A673 (cell line): ENCODE results near the gene VAV1. TPM values are rescaled to one million over a fixed set of nuclear protein-coding genes. Genes with fewer than 3 reads are reported as not detected.

Source experiments
- BruUV-seq: library from RNA; stranded (reverse); fragments of 400-500 nt; replicated peaks from 2 replicates; lab custom pipeline; 2021; lab: Mats Ljungman, UMichigan
- CTCF ChIA-PET: fragments of 300-600 bp; sonication (Branson Sonifier 250); formaldehyde crosslinking; loops from one replicate; lab custom pipeline; 2022; ENCODE audit warnings: antibody characterized with exemption; lab: Charles Lee
- POLR2A ChIA-PET: fragments of 300-600 bp; sonication (Branson Sonifier 250); formaldehyde crosslinking; loops from one replicate; lab custom pipeline; 2022; ENCODE audit warnings: antibody characterized with exemption; ENCODE audit not compliant: low non-redundant PET; lab: Charles Lee
- DNase-seq: peaks from one replicate; pipeline ENCODE4 v3.0.0-alpha.2; 2015; ENCODE audit warnings: low spot score
- H3K27ac ChIP-seq: fragments of 200-600 bp; sonication (generic); 2 replicates; pipeline ENCODE4 v1.5.1; 2016; ENCODE audit warnings: mixed run types, low read depth, mild to moderate bottlenecking, mixed read lengths, antibody characterized with exemption, low read length; ENCODE audit not compliant: poor library complexity, severe bottlenecking
- H3K27me3 ChIP-seq: fragments of 200-600 bp; sonication (generic); replicated peaks from 2 replicates; pipeline ENCODE4 v1.6.1; 2017; ENCODE audit warnings: mixed run types, low read depth, mild to moderate bottlenecking, mixed read lengths, antibody characterized with exemption, low read length; ENCODE audit not compliant: insufficient read depth, poor library complexity
- H3K36me3 ChIP-seq: fragments of 200-600 bp; sonication (generic); 2 replicates; pipeline ENCODE4 v1.6.1; 2016; ENCODE audit warnings: mixed run types, mild to moderate bottlenecking, mixed read lengths, antibody characterized with exemption, low read length; ENCODE audit not compliant: insufficient read depth, poor library complexity, severe bottlenecking
- H3K4me1 ChIP-seq: fragments of 200-600 bp; sonication (generic); 2 replicates; pipeline ENCODE4 v1.6.1; 2017; ENCODE audit warnings: mixed run types, mild to moderate bottlenecking, mixed read lengths, antibody characterized with exemption, low read length; ENCODE audit not compliant: insufficient read depth, poor library complexity, severe bottlenecking
- H3K4me3 ChIP-seq: fragments of 200-600 bp; sonication (generic); 2 replicates; pipeline ENCODE4 v1.5.1; 2016; ENCODE audit warnings: low read depth, mixed run types, mild to moderate bottlenecking, mixed read lengths, low read length; ENCODE audit not compliant: poor library complexity, severe bottlenecking
- H3K9me3 ChIP-seq: fragments of 200-600 bp; sonication (generic); 2 replicates; pipeline ENCODE4 v1.6.1; 2016; ENCODE audit warnings: mixed run types, low read depth, mild to moderate bottlenecking, mixed read lengths, antibody characterized with exemption, low read length; ENCODE audit not compliant: poor library complexity, severe bottlenecking
- CTCF ChIP-seq: fragments of 300-800, 200-600 bp; sonication (generic); conservative IDR thresholded peaks from 2 replicates; pipeline ENCODE4 v1.5.1; 2017; ENCODE audit warnings: low read depth, mild to moderate bottlenecking, antibody characterized with exemption, low read length, moderate library complexity, mixed read lengths
- EZH2 ChIP-seq: fragments of 200-600 bp; sonication (generic); IDR thresholded peaks from 2 replicates; pipeline ENCODE4 v1.6.1; 2017; ENCODE audit warnings: borderline replicate concordance, low read depth, mild to moderate bottlenecking, mixed read lengths, antibody characterized with exemption, low read length; ENCODE audit not compliant: poor library complexity, severe bottlenecking
- intact Hi-C: fragments of 100-400 bp; cut with micrococcal nuclease; formaldehyde crosslinking; loops from one replicate; pipeline ENCODE4 v1.10.0; 2022; ENCODE audit not compliant: unreplicated experiment
- total RNA-seq: library from RNA; stranded (reverse); gene quantifications from 2 replicates; pipeline ENCODE4 v1.2.3, GENCODE V29; 2021

VAV1 gene
- total RNA-seq, 1 experiment from 2014 or later: 51.6 TPM

GRCh38 chr19:6813659-6814058 is 41.2 kb downstream of the VAV1 start:
- H3K36me3 ChIP-seq: no peaks in the 10 kb centered on the region
- TF ChIP-seq EZH2 (no peak), CTCF (no peak)
- intact Hi-C loops: no loop called here
- no TSS peak for BruUV-seq
- no peak overlapping the region for H3K27ac ChIP-seq
- no peaks in the 10 kb centered on the region for H3K27me3 ChIP-seq
- ChIA-PET CTCF (interaction anchor here (0.6 kb wide), 1 partner anchor 32 kb away, joined by 4 read pairs; no protein-coding TSS in a partner anchor), POLR2A (no interaction called here)
- H3K4me1 ChIP-seq: no peaks in the 10 kb centered on the region
- no peaks in the 10 kb centered on the region for H3K9me3 ChIP-seq
- no peak overlapping the region for H3K4me3 ChIP-seq
- no peak for DNase-seq

GRCh38 chr19:6817179-6817578 is 44.7 kb downstream of the VAV1 start:
- DNase-seq: no peak
- peaks cover 15% of the 10 kb centered on the region for H3K9me3 ChIP-seq
- POLR2A ChIA-PET: no interaction called here
- intact Hi-C loops: no loop called here
- BruUV-seq: no TSS peak
- H3K4me3 ChIP-seq: no peak overlapping the region
- CTCF ChIA-PET: no interaction called here
- peaks cover 14% of the 10 kb centered on the region for H3K36me3 ChIP-seq
- H3K4me1 ChIP-seq: no peaks in the 10 kb centered on the region
- H3K27ac ChIP-seq: no peak overlapping the region
- TF ChIP-seq CTCF (no peak), EZH2 (no peak)
- no peaks in the 10 kb centered on the region for H3K27me3 ChIP-seq

- peaks cover 15% of the 10 kb centered on the region for H3K9me3 ChIP-seq
- TF ChIP-seq CTCF (no peak), EZH2 (no peak)
- no peak overlapping the region for H3K4me3 ChIP-seq
- intact Hi-C loops: no loop called here
- no TSS peak for BruUV-seq
- POLR2A ChIA-PET: no interaction called here
- H3K36me3 ChIP-seq: peaks cover 17% of the 10 kb centered on the region
- no peaks in the 10 kb centered on the region for H3K27me3 ChIP-seq
- no peak for DNase-seq
- no peak overlapping the region for H3K27ac ChIP-seq
- H3K4me1 ChIP-seq: no peaks in the 10 kb centered on the region
- CTCF ChIA-PET: no interaction called here
Measured at GRCh38 chr19:6818246-6818645, 45.7 kb downstream of the VAV1 start.
